HAP-1 (cell line): ENCODE data around the gene PFKFB3.
"Not testable (repeated sequence)": the region's sequence is repeated elsewhere in the genome, so short reads cannot be mapped to it uniquely, and the experiment has no call there.

Experiments
- DNase-seq, 2 experiments: peaks; one replicate each; pipeline ENCODE4 v3.0.0-alpha.2; 2016 to 2020; ENCODE audit warnings: low spot score in 2 of 2
- H3K27me3 ChIP-seq: fragments of 250-450 bp; sonication (Bioruptor Pico); 2 replicates; pipeline ENCODE4 v1.5.1; 2020; ENCODE audit warnings: low read depth, mild to moderate bottlenecking, moderate library complexity
- H3K36me3 ChIP-seq: fragments of 250-450 bp; sonication (Bioruptor Pico); replicated peaks from 2 replicates; pipeline ENCODE4 v1.5.1; 2020; ENCODE audit warnings: mild to moderate bottlenecking
- H3K4me1 ChIP-seq: fragments of 250-450 bp; sonication (Bioruptor Pico); 2 replicates; pipeline ENCODE4 v1.5.1; 2020; ENCODE audit warnings: mild to moderate bottlenecking
- H3K4me3 ChIP-seq: fragments of 250-450 bp; sonication (Bioruptor Pico); 2 replicates; pipeline ENCODE4 v1.5.1; 2020; ENCODE audit warnings: mild to moderate bottlenecking, moderate library complexity
- H3K9me3 ChIP-seq: fragments of 250-450 bp; sonication (Bioruptor Pico); 2 replicates; pipeline ENCODE4 v1.5.1; 2020; ENCODE audit warnings: mild to moderate bottlenecking, moderate library complexity
- in situ Hi-C: fragments of 300-500 bp; cut with MboI; formaldehyde crosslinking; loops from 3 replicates; pipeline ENCODE4 v1.14.3; 2020; ENCODE audit warnings: low sequenced_read_pairs, inconsistent platforms, mixed read lengths

PFKFB3 gene

GRCh38 chr10:6275022-6275997, 72.6 kb downstream of the PFKFB3 start:
- DNase-seq, result peak in 1 of 2 experiments; percentile 10
- no peaks in the 10 kb centered on the region for H3K4me1 ChIP-seq
- in situ Hi-C loops, result no loop called here
- H3K36me3 ChIP-seq, result no peaks in the 10 kb centered on the region
- no peaks in the 10 kb centered on the region for H3K27me3 ChIP-seq
- H3K9me3 ChIP-seq, result no peaks in the 10 kb centered on the region
- no peak overlapping the region for H3K4me3 ChIP-seq

DNA sequence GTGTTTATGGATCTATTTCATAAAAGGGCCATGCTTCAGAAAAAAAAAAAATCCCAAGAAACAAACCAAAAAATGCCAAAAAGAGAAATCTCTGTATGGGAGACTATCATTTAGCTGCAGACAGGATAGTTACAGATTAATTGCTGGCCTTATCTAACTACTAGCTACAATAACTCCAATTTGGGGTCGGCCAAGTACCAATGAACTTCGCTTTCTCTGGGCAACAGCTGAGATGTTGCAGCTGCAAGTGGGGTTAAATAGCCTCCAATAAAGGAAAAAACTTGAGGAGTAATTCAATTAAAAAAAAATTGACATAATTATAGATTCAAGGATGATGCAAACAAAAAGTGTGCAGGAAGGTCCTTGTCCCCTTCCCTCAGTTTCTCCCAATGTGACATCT, 73.6 kb downstream of the PFKFB3 start:
- DNase-seq, result no peak
- no peaks in the 10 kb centered on the region for H3K27me3 ChIP-seq
- no peaks in the 10 kb centered on the region for H3K9me3 ChIP-seq
- no peaks in the 10 kb centered on the region for H3K36me3 ChIP-seq
- in situ Hi-C loops, result no loop called here
- no peaks in the 10 kb centered on the region for H3K4me1 ChIP-seq
- no peak overlapping the region for H3K4me3 ChIP-seq

GRCh38 chr10:6278519-6279120, 75.9 kb downstream of the PFKFB3 start:
- Histone ChIP-seq H3K4me3 (no peak overlapping the region), H3K27me3 (no peaks in the 10 kb centered on the region), H3K4me1 (no peaks in the 10 kb centered on the region), H3K9me3 (no peaks in the 10 kb centered on the region), H3K36me3 (no peaks in the 10 kb centered on the region)
- DNase-seq, result no peak
- in situ Hi-C loops, result no loop called here

- in situ Hi-C loops, result no loop called here
- Histone ChIP-seq H3K9me3 (no peaks in the 10 kb centered on the region), H3K36me3 (no peaks in the 10 kb centered on the region), H3K4me3 (no peak overlapping the region), H3K4me1 (no peaks in the 10 kb centered on the region), H3K27me3 (no peaks in the 10 kb centered on the region)
- DNase-seq, result no peak
Measured at GRCh38 chr10:6279540-6280267, 77.0 kb downstream of the PFKFB3 start.

GRCh38 chr10:6280291-6280690, 77.6 kb downstream of the PFKFB3 start:
- Histone ChIP-seq H3K36me3 (no peaks in the 10 kb centered on the region), H3K27me3 (no peaks in the 10 kb centered on the region), H3K9me3 (no peaks in the 10 kb centered on the region), H3K4me1 (no peaks in the 10 kb centered on the region), H3K4me3 (no peak overlapping the region)
- in situ Hi-C loops, result no loop called here
- DNase-seq, result no peak

DNA sequence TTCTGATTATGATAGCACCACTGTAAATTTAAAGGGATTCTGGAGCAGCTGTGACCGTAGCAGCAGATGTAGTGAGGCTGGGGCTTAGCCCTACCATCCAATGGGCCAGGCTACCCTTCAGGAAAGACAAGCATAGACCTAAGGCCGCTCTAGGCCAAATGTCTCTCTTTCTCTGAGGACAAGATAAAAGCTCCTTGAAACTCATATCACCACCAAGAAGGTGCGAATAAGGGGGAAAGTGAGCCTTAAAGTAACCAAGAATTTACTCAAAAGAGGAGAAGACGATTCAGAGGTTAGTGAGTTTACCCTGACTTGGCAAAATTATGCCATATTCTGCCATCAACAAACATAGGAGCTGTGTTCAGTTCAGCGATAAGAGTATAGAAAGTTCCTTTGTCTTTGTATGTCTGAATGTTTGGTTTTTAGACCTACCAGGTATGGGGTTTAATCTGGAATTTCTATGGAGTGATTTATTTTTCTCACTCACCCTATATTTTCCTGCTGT, 79.8 kb downstream of the PFKFB3 start:
- no peaks in the 10 kb centered on the region for H3K4me1 ChIP-seq
- H3K9me3 ChIP-seq, result no peaks in the 10 kb centered on the region
- no peak overlapping the region for H3K4me3 ChIP-seq
- no peaks in the 10 kb centered on the region for H3K27me3 ChIP-seq
- no peak for DNase-seq
- in situ Hi-C loops, result no loop called here
- H3K36me3 ChIP-seq, result no peaks in the 10 kb centered on the region

- Histone ChIP-seq H3K27me3 (no peaks in the 10 kb centered on the region), H3K4me1 (no peaks in the 10 kb centered on the region), H3K4me3 (no peak overlapping the region), H3K9me3 (no peaks in the 10 kb centered on the region), H3K36me3 (no peaks in the 10 kb centered on the region)
- in situ Hi-C loops, result no loop called here
- DNase-seq, result no peak
Measured at GRCh38 chr10:6283655-6284054, 80.9 kb downstream of the PFKFB3 start.

- H3K4me1 ChIP-seq, H3K4me3 ChIP-seq, H3K27me3 ChIP-seq, H3K9me3 ChIP-seq, H3K36me3 ChIP-seq, in situ Hi-C loops, DNase-seq: not testable (repeated sequence)
Measured at GRCh38 chr10:6290621-6291020, 87.9 kb downstream of the PFKFB3 start.

GRCh38 chr10:6292741-6293151, 90.0 kb downstream of the PFKFB3 start:
- Histone ChIP-seq H3K9me3 (no peaks in the 10 kb centered on the region), H3K27me3 (no peaks in the 10 kb centered on the region), H3K36me3 (no peaks in the 10 kb centered on the region), H3K4me3 (no peak overlapping the region), H3K4me1 (no peaks in the 10 kb centered on the region)
- in situ Hi-C loops, result no loop called here
- DNase-seq, result no peak

- DNase-seq, H3K27me3 ChIP-seq, H3K36me3 ChIP-seq, H3K4me1 ChIP-seq, H3K4me3 ChIP-seq, in situ Hi-C loops, H3K9me3 ChIP-seq: not testable (repeated sequence)
Measured at GRCh38 chr10:6296425-6296824, 93.7 kb downstream of the PFKFB3 start.

DNA sequence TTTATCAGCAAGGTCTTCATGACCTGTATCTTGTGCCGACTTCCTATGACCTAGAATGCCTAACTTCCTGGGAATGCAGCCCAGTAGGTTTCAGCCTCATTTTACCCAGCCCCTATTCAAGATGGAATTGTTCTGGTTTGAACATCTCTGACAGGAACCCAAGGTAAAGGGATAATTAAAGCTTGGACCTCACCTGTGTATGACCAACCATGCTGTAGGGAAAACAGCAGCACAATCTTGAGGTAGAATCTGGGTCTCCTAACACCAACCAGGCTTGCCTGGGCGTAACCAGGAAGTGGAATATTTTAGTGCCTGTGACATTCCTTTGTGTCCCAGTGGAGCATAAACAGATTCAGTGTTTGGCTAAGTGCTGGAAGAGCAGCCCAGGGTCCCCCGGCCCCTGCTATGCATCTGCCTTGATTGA, 94.1 kb downstream of the PFKFB3 start:
- H3K4me3 ChIP-seq, result no peak overlapping the region
- DNase-seq, result no peak
- H3K27me3 ChIP-seq, result no peaks in the 10 kb centered on the region
- H3K4me1 ChIP-seq, result no peaks in the 10 kb centered on the region
- in situ Hi-C loops, result no loop called here
- H3K9me3 ChIP-seq, result no peaks in the 10 kb centered on the region
- H3K36me3 ChIP-seq, result no peaks in the 10 kb centered on the region

- Histone ChIP-seq H3K36me3 (no peaks in the 10 kb centered on the region), H3K4me1 (no peaks in the 10 kb centered on the region), H3K4me3 (no peak overlapping the region), H3K27me3 (no peaks in the 10 kb centered on the region), H3K9me3 (no peaks in the 10 kb centered on the region)
- in situ Hi-C loops, result no loop called here
- DNase-seq, result no peak
Measured at GRCh38 chr10:6297522-6297921, 94.8 kb downstream of the PFKFB3 start.

- in situ Hi-C loops, result no loop called here
- Histone ChIP-seq H3K27me3 (no peaks in the 10 kb centered on the region), H3K4me1 (no peaks in the 10 kb centered on the region), H3K36me3 (no peaks in the 10 kb centered on the region), H3K4me3 (no peak overlapping the region), H3K9me3 (no peaks in the 10 kb centered on the region)
- no peak for DNase-seq
Measured at GRCh38 chr10:6297951-6298381, 95.2 kb downstream of the PFKFB3 start.

GRCh38 chr10:6298428-6298827, 95.7 kb downstream of the PFKFB3 start:
- no peak for DNase-seq
- Histone ChIP-seq H3K27me3 (no peaks in the 10 kb centered on the region), H3K4me1 (no peaks in the 10 kb centered on the region), H3K4me3 (no peak overlapping the region), H3K9me3 (no peaks in the 10 kb centered on the region), H3K36me3 (no peaks in the 10 kb centered on the region)
- in situ Hi-C loops, result no loop called here
